COLO829 (cell line): Measurements from ENCODE around the gene GRM1.

Experiments
- DNase-seq: peaks from one replicate; pipeline ENCODE4 v3.0.0; 2012; ENCODE audit warnings: low spot score

GRM1 gene

DNA sequence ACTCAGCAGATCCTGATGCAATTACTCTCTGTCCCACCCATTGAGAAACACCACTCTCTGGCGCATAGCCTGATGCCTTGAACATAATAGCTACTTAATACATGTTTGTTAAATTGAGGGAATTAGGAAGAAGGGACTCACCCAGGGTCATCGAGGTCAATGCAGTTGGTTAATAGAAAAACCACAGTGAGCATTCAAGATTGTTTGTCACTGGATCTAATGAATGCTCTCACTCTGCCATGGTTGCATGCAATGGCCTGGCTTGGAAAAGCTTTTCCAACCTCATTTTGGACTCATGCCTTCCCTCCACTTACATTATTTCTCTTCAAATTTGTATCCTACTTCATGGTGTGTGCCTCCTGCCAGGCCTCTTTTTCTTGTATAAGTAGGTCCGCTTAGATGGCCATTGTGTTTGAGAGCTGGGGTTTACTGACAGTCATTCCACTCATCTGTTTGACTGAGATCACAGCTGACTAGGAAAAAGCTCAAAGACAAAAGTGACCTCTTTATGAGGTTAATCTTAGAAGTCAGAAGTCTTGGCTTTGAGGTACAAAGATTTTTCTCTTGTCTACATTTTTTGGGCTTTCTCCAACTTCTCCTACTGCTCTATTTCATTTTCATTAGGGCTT lies 360.0 kb downstream of the GRM1 start:
- no peak for DNase-seq

DNA sequence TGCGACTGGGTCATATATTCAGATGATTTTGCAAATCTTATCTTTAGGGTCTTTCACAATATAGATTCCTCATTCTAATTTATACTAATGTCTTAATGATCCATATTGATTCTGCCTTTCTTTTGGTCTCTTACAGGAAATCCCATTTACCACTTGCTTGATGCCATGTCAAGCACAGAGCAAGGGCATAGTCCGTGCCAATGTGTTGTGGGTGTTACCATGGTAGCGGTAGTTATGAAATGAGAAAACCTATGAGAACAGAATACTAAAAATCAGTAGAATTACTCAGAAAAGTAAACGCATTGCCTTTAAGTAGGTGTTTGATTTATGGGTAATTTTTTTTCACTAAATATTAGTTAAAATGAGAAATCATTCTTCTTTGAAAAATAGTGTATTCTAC lies 360.9 kb downstream of the GRM1 start:
- no peak for DNase-seq

DNA sequence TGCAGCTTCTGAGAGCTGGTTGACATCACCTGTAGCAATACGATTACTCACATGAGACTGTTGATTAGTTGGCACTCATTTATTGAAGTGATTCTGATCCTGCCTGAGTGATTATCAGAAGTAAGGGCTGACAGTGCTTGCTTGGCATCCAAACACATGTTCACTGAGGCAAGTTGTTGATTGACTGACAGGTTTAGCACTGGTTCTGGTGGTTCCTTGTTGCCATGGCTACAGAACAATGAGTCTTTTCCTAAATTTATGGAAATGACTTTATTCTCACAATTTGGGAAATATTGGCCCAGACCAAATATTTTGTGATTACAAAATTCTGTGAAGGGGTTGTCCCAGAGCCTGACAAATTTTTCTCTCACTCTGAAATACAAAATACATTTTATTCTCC lies 368.8 kb downstream of the GRM1 start:
- DNase-seq, result no peak

DNA sequence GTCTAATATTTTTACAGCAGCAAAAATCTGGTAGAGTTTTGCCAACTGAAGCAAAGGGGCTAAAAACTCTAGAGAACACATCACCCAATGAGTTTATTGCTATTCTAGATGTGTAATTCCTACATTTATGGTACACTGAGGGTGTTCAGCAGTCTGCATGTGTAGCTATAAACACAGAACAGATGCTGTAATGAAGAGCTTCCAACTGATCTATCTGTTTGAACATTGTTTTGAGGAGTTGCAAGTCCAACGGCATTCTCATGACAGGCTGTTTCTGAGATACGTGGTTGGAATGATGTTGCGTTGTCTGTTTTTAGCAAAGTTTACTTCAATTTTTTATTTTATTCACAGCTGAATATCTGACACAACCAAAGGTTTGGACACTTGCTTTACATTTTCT lies 373.6 kb downstream of the GRM1 start:
- DNase-seq, result no peak

DNA sequence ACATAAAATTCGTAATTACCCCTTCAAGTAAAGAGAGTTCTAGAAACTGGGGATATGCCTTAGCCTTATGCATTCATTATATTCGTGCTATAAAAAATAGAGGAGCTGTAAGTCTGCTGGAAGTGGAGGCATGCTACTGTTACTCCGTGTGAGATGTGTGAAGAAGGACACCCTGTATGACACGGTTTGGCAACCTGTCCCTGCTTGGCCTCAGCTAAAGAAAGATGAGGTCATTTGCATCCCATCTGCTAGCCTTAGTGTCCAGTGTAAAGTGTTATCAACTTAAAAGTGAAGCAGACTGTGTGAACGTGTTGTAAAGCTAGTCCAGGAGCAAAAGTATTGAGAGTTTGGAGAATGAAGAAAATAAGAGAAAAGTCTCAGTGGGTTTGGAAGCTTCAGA lies 379.7 kb downstream of the GRM1 start:
- DNase-seq, result no peak

DNA sequence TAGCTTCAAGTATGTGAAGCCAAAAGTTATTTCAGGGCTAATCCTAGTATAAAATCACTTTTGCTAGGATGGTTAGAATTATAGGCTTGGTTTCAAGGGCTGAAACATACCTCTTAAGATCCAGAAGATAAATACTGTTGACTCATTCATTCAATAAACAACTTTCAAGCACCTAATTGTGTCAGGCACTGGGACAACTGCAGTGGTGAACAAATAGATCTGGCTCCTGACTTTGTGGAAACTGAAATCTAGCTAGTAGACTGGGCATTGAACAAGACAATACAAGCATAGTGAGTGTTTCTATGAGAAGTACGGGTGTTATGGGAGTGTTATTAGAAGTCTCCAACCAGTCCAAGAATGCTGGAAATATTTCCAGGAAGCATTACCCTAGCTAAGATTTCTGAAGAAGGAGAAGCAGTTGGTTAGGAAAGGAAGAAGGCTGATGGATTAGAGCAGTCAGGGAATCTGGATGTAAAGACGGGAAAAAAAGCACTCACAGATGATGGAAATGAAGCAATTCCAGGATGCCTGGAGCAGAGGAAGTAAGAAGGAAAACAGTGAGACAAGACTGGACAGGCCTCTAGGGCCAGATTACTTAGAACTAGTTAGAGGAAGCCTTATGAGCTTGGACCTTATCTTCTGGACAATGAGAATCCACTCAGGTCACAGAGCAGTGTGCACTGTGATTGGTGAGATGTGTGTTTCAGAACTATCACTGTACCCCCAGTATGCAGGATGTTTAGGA lies 382.2 kb downstream of the GRM1 start:
- DNase-seq, result no peak

DNA sequence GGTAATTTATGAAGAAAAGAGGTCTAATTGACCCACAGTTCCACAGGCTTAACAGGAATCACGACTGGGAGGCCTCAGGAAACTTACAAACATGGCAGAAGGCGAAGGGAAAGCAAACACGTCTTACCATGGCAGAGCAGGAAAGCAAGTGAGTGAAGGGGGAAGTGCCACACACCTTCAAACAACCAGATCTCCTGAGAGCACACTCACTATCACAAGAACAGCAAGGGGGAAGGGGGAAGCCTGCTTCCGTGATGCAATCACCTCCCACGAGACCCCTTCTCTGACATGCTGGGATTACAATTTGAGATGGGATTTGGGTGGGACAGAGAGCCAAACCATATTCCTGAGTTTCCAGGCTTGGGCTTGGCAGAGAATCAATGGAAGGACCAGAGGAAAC lies 390.7 kb downstream of the GRM1 start:
- no peak for DNase-seq

DNA sequence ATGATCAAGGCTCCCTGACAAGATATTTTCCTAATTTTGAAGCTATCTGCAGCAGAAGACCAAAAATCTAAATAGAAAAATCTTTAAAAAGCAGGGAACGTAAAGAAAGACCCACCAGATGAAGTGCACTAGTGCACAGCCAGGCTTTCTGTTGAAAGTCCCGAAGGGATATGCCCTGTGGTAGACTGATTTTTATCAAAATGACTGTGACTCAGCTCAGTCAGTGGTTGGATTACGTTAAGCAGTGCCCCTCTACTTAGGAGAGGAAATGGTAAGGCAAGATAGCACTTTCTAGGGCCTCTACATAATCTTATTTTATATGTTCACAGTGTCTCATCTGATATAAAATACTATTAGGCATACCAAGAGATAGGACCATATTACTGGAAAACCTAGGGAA lies 391.4 kb downstream of the GRM1 start:
- DNase-seq, result no peak

DNA sequence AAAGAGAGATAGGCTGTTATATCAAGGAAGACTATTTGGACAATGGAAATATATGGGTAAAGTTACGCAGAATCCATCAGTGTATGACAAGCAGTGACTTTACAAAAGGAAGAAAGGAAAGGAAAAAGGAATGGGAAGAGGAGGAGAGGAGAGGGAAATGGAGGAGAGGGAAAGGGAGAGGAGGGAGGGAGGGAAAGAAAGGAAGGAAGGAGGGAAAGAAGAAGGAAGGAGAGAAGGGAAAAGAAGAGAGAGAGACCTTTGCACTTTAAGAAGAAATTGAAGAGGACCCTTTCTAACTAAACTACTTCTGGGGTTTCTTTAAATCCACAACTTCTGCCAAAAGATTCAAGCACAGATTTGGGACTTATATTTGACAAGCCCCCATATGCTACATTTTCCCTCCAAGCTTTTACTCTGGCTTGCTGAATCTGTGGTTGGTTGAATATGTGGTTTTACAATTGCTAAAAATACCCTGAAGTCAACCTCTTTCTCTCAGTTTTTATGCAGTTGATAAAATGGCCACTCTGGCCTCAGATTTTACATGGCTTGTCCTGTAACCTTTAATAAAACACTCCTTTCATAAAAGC lies 394.0 kb downstream of the GRM1 start:
- DNase-seq, result no peak

DNA sequence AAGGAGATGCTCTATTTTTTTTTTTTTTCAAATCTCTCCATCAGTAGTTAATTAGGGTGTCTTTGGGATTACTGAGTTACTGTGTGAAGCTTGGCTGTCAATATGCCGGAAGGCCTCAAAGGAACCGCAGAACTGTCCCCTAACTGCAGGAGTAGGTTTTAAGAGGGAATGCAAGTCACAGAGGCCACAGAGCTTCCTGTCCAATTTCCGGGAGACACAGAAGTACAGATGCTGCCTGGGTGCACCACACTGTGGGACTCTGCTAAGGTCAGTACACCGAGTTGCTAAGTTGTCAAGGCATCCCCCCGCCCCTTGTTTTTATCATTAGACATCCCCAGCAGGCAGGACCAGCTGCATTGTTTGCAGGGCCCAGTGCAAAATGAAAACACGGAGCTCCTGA lies 394.6 kb downstream of the GRM1 start:
- no peak for DNase-seq

DNA sequence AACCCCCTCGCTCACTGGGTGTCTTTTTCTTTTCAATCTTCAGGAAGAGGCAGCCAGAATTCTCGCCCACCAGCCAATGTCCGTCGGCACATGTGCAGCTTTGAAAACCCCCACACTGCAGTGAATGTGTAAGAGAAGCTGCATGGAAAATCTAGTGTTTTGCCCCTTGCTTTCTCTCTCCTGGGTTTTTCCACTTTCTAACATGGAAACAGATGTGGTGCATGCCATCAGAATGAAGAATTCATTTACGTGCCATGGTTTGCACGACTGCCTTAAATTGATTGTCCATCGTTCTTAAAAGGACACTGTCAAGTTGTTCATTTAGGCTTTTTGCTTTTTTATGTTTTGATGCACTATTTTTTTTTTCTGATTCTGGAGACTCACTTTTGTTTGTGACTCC lies 397.7 kb downstream of the GRM1 start:
- DNase-seq, result no peak

DNA sequence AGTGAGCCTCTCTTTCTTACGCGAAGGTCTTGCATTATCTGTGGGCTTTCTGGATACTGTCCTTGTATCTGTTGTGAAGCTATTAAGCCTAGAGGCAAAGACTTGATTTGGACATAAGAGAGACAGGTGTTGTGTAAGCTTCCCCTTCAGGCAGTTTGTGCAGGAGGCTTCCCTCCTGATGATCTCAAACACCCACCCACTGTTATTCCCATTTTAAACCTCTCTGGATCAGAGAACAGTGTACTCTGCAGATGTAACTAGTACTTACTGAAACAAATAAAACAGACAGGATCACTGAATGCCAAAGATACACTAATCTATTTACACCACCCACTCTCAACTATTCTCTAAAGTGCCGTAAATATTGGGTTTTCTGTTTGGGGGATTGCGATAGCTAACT lies 401.0 kb downstream of the GRM1 start:
- no peak for DNase-seq

DNA sequence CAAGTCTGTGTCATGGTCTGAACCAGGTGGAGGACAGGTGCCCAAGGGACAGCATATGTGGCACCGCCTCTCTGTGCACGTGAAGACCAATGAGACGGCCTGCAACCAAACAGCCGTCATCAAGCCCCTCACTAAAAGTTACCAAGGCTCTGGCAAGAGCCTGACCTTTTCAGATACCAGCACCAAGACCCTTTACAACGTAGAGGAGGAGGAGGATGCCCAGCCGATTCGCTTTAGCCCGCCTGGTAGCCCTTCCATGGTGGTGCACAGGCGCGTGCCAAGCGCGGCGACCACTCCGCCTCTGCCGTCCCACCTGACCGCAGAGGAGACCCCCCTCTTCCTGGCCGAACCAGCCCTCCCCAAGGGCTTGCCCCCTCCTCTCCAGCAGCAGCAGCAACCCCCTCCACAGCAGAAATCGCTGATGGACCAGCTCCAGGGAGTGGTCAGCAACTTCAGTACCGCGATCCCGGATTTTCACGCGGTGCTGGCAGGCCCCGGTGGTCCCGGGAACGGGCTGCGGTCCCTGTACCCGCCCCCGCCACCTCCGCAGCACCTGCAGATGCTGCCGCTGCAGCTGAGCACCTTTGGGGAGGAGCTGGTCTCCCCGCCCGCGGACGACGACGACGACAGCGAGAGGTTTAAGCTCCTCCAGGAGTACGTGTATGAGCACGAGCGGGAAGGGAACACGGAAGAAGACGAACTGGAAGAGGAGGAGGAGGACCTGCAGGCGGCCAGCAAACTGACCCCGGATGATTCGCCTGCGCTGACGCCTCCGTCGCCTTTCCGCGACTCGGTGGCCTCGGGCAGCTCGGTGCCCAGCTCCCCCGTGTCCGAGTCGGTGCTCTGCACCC lies 405.2 kb downstream of the GRM1 start:
- DNase-seq, result no peak

DNA sequence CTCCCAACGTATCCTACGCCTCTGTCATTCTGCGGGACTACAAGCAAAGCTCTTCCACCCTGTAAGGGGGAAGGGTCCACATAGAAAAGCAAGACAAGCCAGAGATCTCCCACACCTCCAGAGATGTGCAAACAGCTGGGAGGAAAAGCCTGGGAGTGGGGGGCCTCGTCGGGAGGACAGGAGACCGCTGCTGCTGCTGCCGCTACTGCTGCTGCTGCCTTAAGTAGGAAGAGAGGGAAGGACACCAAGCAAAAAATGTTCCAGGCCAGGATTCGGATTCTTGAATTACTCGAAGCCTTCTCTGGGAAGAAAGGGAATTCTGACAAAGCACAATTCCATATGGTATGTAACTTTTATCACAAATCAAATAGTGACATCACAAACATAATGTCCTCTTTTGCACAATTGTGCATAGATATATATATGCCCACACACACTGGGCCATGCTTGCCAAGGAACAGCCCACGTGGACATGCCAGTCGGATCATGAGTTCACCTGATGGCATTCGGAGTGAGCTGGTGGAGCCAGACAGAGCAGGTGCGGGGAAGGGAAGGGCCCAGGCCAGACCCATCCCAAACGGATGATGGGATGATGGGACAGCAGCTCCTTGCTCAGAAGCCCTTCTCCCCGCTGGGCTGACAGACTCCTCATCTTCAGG lies 406.0 kb downstream of the GRM1 start:
- DNase-seq, result no peak

DNA sequence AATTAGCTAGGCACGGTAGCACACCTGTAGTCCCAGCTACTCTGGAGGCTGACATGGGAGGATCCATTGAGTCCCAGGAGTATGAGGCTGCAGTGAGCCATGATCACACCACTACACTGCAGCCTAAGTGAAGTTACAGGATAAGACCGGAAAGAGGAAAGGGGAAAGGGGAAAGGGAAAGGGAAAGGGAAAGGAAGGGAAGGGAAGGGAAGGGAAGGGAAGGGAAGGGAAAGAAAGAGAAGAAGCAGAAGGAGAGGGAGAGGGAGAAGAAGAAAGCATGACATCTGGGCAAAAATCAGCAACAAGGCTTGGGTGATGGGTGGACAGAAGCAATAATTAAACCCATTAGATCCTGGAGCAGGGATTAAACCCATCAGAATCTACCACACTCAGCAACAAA lies 413.0 kb downstream of the GRM1 start:
- DNase-seq, result no peak

DNA sequence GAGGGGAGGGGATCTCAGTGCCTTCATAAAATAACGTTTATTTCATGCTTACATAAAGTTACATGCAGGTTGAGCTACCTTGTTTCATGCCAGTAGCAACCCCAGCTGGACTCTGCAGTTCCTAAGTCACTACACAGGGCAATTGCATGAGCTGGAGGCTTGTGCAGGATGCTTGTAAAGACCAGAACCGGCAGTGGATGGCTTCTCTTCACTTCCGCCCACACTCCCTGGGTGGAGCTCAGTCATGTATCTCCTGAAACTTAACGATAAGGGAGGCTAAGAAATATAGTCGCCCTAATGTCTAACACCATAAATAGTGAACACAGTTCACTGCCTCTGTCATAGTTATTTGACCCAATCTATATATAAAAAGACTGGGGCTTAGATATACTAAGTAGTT lies 415.3 kb downstream of the GRM1 start:
- no peak for DNase-seq

DNA sequence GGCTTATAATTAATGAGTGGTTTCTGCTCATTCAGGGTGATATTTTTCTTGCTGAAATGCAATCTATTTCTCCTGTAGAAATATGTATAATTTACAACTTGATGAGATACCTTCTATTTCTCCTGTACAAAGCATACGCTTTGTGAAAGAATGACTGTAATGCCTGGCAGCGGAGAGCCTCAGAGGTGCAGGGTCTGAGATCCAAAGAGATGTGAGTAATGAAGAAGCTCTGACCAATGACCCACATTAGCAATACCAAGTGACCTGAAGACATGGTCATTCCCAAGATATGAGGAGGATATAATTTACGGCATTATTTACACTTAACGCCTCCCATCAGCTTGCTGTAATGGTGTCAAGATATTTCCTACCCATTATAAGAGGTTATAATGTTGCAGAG lies 416.4 kb downstream of the GRM1 start:
- no peak for DNase-seq

DNA sequence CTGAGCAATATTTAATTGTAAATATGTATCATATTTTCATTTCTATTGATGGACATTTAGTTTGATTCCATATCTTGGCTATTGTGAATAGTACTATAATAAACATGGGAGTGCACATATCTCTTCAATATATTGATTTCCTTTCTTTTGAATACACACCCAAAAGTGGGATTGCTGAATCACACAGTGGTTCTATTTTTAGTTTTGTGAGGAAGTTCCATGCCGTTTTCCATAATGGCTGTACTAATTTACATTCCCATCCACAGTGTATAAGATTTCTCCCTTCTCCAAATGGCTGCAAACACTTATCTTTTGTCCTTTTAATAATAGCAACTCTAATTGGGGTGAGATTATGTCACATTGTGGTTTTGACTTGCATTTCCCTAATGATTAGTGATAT lies 428.0 kb downstream of the GRM1 start:
- DNase-seq, result no peak

DNA sequence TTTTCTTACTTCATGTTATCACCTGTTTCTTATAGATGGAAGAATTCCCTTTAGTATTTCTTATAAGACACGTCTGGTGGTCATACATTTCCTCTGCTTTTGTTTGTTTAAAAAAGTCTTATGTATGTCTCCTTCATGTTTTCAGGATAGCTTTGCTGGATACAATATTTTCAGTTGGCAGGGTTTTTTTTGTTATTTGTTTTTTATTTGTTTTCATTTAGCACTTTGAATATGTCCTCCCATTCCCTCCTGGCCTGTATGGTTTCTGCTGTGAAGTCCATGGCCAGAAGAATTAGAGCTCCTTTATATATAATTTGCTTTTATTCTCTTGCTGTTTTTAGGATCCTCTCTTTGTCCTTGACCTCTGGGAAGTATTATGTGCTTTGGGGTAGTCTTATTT lies 432.1 kb downstream of the GRM1 start:
- DNase-seq, result no peak

DNA sequence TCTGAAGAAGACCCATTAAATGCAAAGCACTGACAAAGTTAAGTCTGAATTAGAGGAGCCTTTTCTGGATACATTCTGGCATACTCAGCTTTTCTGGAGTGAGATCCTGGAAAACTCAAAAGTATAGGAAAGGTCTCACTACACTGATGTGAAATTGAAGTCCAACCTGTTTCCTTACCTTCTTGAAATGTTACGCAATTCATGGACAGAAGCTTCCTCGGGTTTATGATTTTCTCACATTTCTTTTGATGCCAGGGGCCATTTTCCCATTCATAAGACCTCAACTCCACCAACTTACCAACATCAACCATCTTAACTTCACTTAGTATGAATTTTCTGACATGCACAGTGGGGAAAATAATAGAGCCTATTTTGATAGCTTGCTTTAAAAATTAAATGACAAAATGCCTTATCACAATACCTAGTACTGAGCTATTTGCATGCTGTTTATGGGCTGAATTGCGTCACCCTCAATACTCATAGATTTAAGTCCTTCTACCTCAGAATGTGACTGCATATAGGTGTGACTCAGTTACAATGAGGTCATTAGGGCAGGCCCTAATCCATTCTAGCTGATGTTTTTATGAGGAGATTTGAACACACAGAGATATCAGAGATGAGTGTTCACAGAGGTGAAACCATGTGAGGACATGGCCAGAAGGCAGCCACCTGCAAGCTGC lies 441.4 kb downstream of the GRM1 start:
- DNase-seq, result no peak

DNA sequence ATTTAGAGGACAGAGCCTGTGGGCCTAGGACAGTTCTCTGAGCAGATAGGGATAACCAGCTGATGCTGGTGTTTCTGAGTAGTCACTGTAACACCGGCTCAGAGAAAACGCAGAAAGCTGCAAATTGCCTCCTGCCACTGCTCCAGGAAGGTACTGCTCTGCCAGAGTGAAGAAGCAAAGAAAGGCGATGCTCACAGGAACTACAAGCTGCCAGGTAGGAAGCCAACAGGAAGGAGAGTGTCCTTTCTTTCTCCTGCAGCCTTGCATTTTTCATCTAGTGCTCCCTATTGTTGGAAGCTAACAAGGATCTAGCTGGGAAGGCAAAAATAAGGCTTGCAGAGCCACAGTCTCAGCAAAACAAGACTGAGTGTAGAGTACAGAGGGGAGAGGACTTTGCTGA lies 444.1 kb downstream of the GRM1 start:
- no peak for DNase-seq

DNA sequence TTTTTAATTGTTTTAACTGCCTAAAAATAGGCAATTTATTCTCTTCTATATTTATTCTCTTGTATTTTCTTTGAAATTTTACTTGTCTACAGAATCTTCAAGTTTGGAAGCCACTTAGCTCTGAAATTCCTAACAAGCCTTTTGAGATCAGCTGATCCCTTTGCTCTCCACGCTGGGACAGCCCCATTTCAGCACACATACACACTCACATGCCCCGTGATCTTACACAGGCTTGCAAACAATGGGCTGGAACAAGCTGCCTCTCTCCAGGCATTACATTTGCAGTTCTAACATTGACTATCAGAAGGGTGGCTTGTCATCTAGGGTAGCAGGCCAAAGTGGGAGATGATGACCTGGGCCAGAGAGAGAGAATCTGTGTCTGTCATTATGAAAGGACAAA lies 452.7 kb downstream of the GRM1 start:
- no peak for DNase-seq
